ENCODE measurements around the gene SLC27A2.

GRCh38 chr15:50168783-50169411 lies 13.1 kb upstream of the SLC27A2 start:
- TF ChIP-seq EP300 (IDR thresholded peaks at IDR 0.05): no peak
- TF ChIP-seq, protein P1, sequence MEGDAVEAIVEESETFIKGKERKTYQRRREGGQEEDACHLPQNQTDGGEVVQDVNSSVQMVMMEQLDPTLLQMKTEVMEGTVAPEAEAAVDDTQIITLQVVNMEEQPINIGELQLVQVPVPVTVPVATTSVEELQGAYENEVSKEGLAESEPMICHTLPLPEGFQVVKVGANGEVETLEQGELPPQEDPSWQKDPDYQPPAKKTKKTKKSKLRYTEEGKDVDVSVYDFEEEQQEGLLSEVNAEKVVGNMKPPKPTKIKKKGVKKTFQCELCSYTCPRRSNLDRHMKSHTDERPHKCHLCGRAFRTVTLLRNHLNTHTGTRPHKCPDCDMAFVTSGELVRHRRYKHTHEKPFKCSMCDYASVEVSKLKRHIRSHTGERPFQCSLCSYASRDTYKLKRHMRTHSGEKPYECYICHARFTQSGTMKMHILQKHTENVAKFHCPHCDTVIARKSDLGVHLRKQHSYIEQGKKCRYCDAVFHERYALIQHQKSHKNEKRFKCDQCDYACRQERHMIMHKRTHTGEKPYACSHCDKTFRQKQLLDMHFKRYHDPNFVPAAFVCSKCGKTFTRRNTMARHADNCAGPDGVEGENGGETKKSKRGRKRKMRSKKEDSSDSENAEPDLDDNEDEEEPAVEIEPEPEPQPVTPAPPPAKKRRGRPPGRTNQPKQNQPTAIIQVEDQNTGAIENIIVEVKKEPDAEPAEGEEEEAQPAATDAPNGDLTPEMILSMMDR (IDR thresholded peaks at IDR 0.05): no peak
